ENCODE measurements around the gene CDK10.

Gene CDK10

DNA sequence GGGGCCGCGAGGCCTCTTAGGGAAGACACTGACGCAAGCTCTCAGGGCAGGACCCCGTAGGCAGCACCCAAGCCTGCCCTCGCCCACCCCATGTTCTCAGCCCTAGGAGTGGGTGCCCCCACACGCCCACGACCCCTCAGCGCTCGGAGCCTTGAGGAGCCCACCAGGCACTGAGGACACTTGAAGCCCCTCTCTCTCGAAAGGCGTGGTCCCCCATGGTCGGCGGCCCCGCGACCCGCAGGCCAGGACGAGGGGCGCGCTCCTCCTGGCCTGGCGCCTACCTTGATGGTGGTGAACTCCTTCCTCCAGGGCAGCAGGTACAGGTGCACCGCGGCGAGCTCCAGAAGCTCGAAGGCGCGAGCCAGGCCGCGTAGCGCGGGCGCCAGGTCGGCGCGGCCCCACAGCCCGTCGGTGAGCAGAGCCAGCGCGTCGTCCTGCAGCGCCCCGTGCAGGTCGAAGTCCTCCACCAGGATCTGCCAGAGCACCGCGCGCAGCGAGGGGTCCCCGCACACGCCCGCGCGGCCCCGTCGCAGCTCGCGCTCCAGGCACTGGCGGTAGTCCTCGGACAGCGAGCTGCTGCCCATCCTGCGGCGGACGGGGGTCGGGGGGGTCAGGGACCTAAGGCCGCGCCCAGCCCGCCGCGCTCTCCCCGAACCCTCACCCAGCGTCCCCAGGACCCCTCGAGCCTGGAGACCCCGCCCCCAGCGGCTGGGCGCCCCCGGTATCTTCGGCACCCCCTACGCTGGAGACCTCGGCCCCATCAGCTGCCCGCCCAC is 14.3 kb downstream of the CDK10 start:
- TF ChIP-seq, protein P1, sequence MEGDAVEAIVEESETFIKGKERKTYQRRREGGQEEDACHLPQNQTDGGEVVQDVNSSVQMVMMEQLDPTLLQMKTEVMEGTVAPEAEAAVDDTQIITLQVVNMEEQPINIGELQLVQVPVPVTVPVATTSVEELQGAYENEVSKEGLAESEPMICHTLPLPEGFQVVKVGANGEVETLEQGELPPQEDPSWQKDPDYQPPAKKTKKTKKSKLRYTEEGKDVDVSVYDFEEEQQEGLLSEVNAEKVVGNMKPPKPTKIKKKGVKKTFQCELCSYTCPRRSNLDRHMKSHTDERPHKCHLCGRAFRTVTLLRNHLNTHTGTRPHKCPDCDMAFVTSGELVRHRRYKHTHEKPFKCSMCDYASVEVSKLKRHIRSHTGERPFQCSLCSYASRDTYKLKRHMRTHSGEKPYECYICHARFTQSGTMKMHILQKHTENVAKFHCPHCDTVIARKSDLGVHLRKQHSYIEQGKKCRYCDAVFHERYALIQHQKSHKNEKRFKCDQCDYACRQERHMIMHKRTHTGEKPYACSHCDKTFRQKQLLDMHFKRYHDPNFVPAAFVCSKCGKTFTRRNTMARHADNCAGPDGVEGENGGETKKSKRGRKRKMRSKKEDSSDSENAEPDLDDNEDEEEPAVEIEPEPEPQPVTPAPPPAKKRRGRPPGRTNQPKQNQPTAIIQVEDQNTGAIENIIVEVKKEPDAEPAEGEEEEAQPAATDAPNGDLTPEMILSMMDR (IDR thresholded peaks at IDR 0.05; ENCODE audit: low read depth, low read length, missing control alignments): no peak
- in situ Hi-C loops (cut with HindIII; ENCODE audit: low sequenced_read_pairs): no loop called here
- H3K4me3 ChIP-seq (ENCODE audit: low read depth, low read length): peak overlapping the region; percentile 63
- no peak for DNase-seq (ENCODE audit: low read depth)

DNA sequence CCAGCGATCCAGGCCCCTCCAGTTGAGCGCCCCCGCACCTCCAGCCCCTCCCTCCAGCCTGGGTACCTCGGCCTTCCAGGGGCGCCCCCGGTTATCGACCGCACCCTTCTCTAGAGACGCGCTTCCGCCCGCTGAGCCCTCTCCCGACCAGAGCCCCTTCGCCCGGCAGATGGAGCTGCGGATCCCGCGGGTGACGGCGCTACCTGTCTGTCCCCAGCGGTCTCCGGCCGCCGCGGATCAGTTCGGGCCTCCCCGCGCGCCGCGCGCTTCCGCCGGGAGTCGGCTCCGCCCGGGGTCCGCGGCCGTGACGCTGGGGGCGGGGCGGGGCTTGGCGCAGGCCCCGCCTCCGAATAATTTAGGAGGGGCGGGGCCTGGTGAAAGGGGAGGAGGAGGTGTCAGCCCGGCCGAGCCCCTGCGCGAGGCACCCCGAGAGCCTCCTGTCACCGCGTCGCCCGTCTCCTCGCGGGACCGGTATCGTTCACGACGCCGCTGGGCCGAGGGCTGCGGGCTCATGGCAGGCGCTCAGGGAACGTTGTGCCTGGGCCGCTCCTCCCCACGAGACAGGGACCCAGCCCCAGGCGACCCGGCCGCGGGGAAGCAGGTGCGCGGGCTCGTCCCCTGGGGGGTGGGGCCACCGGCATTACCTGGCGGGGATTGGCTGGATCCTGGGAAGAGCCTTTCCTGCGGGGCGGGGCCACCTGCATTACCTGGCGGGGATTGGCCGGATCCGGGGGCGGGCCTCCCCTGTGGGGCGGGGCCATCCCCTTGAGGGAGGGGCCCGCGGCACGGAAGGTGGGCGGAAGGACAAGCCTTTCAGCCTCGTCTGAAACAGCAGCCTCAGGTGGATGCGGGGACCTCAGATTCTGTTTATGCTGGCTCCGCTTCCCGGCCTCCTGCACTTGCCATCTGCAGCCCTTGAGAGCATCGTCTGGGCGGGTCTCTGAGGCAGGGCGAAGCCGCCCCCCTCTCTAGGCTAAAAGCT is 15.2 kb downstream of the CDK10 start, which contains the start of gene SPATA2L:
SPATA2L (minus strand) TSS at position 281 of the 982 bp plus-strand sequence. CDS start 473 bp downstream, outside the sequence.
- DNase-seq (ENCODE audit: low read depth): peak; percentile 64
- in situ Hi-C loops (cut with HindIII; ENCODE audit: low sequenced_read_pairs): no loop called here
- peak within 1 kb of the TSS; percentile 63 for H3K4me3 ChIP-seq (ENCODE audit: low read depth, low read length)
- TF ChIP-seq, protein P1 (IDR thresholded peaks at IDR 0.05; ENCODE audit: low read depth, low read length, missing control alignments): peak; percentile 12

DNA sequence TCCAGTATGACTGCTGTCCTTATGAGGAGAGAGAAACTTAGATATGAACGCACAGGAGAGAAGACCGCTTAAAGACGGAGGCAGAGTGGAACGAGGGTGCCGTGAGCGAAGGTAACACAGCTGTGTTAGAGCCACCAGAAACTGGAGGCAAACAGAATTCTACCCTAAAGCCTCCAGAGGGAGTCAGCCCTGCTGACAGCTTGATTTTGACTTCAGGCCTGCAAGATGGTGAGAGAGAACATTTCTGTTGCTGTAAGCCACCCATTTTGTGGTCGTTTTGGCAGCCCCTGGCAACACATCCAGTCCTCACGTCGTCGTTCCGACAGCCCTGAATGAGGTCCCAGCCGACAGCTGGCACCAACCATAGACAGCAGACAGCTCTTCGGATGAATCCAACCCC is 17.8 kb downstream of the CDK10 start:
- no peak overlapping the region for H3K4me3 ChIP-seq (ENCODE audit: low read depth, low read length)
- TF ChIP-seq, protein P1 (IDR thresholded peaks at IDR 0.05; ENCODE audit: low read depth, low read length, missing control alignments): no peak
- DNase-seq (ENCODE audit: low read depth): no peak
- in situ Hi-C loops (cut with HindIII; ENCODE audit: low sequenced_read_pairs): no loop called here

GRCh38 chr16:89705006-89705405 is 18.5 kb downstream of the CDK10 start:
- DNase-seq (ENCODE audit: low read depth): no peak
- in situ Hi-C loops (cut with HindIII; ENCODE audit: low sequenced_read_pairs): no loop called here
- no peak overlapping the region for H3K4me3 ChIP-seq (ENCODE audit: low read depth, low read length)
- TF ChIP-seq, protein P1 (IDR thresholded peaks at IDR 0.05; ENCODE audit: low read depth, low read length, missing control alignments): no peak

- DNase-seq (ENCODE audit: low read depth): no peak
- in situ Hi-C loops (cut with HindIII; ENCODE audit: low sequenced_read_pairs): no loop called here
- TF ChIP-seq, protein P1 (IDR thresholded peaks at IDR 0.05; ENCODE audit: low read depth, low read length, missing control alignments): no peak
- H3K4me3 ChIP-seq (ENCODE audit: low read depth, low read length): no peak overlapping the region
These were observed 20.2 kb downstream of the CDK10 start for GRCh38 chr16:89706518-89707260.

- TF ChIP-seq, protein P1 (IDR thresholded peaks at IDR 0.05; ENCODE audit: low read depth, low read length, missing control alignments): no peak
- no peak for DNase-seq (ENCODE audit: low read depth)
- no peak overlapping the region for H3K4me3 ChIP-seq (ENCODE audit: low read depth, low read length)
- in situ Hi-C loops (cut with HindIII; ENCODE audit: low sequenced_read_pairs): no loop called here
These were observed 21.2 kb downstream of the CDK10 start for GRCh38 chr16:89707695-89708094.

All from astrocyte of the cerebellum (primary cell).